MCF 10A (cell line): ENCODE results near the gene HYI. TPM values are rescaled to one million over a fixed set of nuclear protein-coding genes. Genes with fewer than 3 reads are reported as not detected.
"Not testable (repeated sequence)": the region's sequence is repeated elsewhere in the genome, so short reads cannot be mapped to it uniquely, and the experiment has no call there.

Experiments used
- Bru-seq: library from RNA; stranded (reverse); fragments of 400-500 nt; gene quantifications from one replicate; lab custom pipeline; 2021; lab: Mats Ljungman, UMichigan
- BruChase-seq, 2 experiments: library from RNA; stranded (reverse); fragments of 400-500 nt; gene quantifications; one replicate each; lab custom pipeline; 2021; lab: Mats Ljungman, UMichigan
- BruUV-seq: library from RNA; stranded (reverse); fragments of 400-500 nt; replicated peaks from 2 replicates; lab custom pipeline; 2021; lab: Mats Ljungman, UMichigan
- CTCF ChIA-PET: fragments of 300-600 bp; sonication (Branson Sonifier 250); formaldehyde crosslinking; extraction: SDS; loops from one replicate; lab custom pipeline; 2021; ENCODE audit warnings: antibody characterized with exemption, inconsistent platforms; lab: Yijun Ruan, JAX
- POLR2A ChIA-PET: fragments of 300-600, 350-650 bp; sonication (Branson Sonifier 250); formaldehyde crosslinking; extraction: SDS; loops from one replicate; lab custom pipeline; 2020; ENCODE audit warnings: antibody characterized with exemption, inconsistent platforms; lab: Yijun Ruan, JAX
- DNase-seq: peaks from one replicate; pipeline ENCODE4 v3.0.0-alpha.2; 2018; ENCODE audit not compliant: unreplicated experiment
- H3K27ac Mint-ChIP-seq: one replicate; pipeline ENCODE4 v1.8.0; 2022; ENCODE audit warnings: mild to moderate bottlenecking, low read depth, mixed read lengths; ENCODE audit not compliant: unreplicated experiment
- H3K27me3 Mint-ChIP-seq: one replicate; pipeline ENCODE4 v1.8.0; 2022; ENCODE audit warnings: mixed read lengths; ENCODE audit not compliant: insufficient read depth, unreplicated experiment
- H3K36me3 Mint-ChIP-seq: one replicate; pipeline ENCODE4 v1.8.0; 2022; ENCODE audit warnings: mild to moderate bottlenecking, moderate library complexity, mixed read lengths; ENCODE audit not compliant: insufficient read depth, unreplicated experiment
- H3K4me1 Mint-ChIP-seq: one replicate; pipeline ENCODE4 v1.8.0; 2022; ENCODE audit warnings: mixed read lengths; ENCODE audit not compliant: insufficient read depth, unreplicated experiment
- H3K4me3 Mint-ChIP-seq: one replicate; pipeline ENCODE4 v1.8.0; 2022; ENCODE audit warnings: mild to moderate bottlenecking, moderate library complexity, mixed read lengths; ENCODE audit not compliant: unreplicated experiment
- H3K9me3 Mint-ChIP-seq: one replicate; pipeline ENCODE4 v1.8.0; 2022; ENCODE audit warnings: mixed read lengths; ENCODE audit not compliant: unreplicated experiment
- intact Hi-C: fragments of 100-400 bp; cut with micrococcal nuclease; formaldehyde crosslinking; loops from 2 replicates; pipeline ENCODE4 v1.14.1; 2022
- long read RNA-seq: library from polyadenylated mRNA; stranded (forward); transcript quantifications from one replicate; pipeline ENCODE4 v2.0.0, GENCODE V29; 2022
- total RNA-seq: library from RNA; stranded (reverse); gene quantifications from 2 replicates; pipeline ENCODE4 v1.2.3, GENCODE V29; 2022
- TF ChIP-seq, protein P1 (sequence below): fragments of 200-600 bp; IDR thresholded peaks from one replicate; pipeline ENCODE4 v1.8.0; 2022; ENCODE audit warnings: antibody characterized with exemption, mild to moderate bottlenecking; ENCODE audit not compliant: unreplicated experiment

The HYI gene, protein sequence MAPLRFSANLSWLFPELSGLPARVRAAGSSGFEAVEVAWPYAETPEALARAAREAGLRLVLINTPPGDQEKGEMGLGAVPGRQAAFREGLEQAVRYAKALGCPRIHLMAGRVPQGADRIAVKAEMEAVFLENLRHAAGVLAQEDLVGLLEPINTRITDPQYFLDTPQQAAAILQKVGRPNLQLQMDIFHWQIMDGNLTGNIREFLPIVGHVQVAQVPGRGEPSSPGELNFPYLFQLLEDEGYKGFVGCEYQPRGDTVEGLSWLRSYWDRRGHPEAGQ
- total RNA-seq = 14.5 and 23.0 TPM in 2 replicates
- percentile 40 among the genes with signal in this experiment for Bru-seq, nascent RNA
- percentile 41 among the genes with signal in this experiment for BruChase-seq, experiment 1, labeled RNA remaining after a 6-hour chase
- BruChase-seq, experiment 2, labeled RNA remaining after a 2-hour chase = percentile 40 among the genes with signal in this experiment
- long read RNA-seq, partial matches to known transcripts = 1 of 13 reads
- long read RNA-seq, other reads (novel, unspliced or antisense) = 3 of 13 reads

DNA sequence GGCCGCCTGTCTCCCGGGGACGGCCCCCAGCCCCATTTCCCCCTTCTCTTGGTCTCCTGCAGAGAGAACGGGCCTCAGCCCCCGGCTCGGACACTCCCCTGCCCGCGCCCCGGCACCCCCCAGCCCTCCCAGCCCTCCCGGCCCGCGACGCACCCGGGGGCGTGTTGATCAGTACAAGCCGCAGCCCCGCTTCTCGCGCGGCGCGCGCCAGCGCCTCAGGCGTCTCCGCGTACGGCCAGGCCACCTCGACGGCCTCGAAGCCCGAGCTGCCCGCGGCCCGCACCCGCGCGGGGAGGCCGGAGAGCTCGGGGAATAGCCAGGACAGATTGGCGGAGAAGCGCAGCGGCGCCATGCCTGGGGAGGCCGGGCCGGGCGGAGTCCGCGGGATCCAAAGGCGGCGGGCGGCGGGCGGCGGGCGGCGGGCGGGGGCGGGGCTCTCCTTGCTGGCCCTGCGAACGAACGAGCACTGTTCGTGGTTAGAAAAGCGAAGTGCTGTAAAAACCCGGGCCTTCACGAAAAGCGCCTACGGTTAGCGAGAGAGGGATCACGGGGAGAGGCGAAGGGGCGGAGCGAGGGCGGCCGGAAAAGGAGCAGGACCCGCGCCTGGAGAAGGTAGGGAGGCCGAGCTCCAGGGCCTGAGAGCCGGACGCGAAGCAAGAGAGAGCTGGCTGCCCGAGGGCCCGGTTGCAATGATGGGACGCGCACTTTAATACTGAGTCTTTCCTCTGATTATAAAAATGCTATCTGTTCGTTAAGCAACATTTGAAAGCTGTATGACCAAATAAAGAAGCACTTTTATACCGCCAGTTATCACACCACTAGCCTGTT, at the start of gene HYI:
Gene HYI, minus strand, starts transcription at position 490 of the 828 bp plus-strand sequence. Its CDS starts 138 bp downstream, at position 352.
- Mint-ChIP-seq H3K27ac (peak within 1 kb of the TSS; percentile 79), H3K27me3 (no peaks in the 10 kb centered on the region), H3K36me3 (peaks cover 27% of the 10 kb centered on the region), H3K9me3 (no peaks in the 10 kb centered on the region), H3K4me3 (peak within 1 kb of the TSS; percentile 78), H3K4me1 (peaks cover 16% of the 10 kb centered on the region)
- intact Hi-C loops = no loop called here
- BruUV-seq = no TSS peak
- DNase-seq = peak; percentile 89
- TF ChIP-seq, protein P1, sequence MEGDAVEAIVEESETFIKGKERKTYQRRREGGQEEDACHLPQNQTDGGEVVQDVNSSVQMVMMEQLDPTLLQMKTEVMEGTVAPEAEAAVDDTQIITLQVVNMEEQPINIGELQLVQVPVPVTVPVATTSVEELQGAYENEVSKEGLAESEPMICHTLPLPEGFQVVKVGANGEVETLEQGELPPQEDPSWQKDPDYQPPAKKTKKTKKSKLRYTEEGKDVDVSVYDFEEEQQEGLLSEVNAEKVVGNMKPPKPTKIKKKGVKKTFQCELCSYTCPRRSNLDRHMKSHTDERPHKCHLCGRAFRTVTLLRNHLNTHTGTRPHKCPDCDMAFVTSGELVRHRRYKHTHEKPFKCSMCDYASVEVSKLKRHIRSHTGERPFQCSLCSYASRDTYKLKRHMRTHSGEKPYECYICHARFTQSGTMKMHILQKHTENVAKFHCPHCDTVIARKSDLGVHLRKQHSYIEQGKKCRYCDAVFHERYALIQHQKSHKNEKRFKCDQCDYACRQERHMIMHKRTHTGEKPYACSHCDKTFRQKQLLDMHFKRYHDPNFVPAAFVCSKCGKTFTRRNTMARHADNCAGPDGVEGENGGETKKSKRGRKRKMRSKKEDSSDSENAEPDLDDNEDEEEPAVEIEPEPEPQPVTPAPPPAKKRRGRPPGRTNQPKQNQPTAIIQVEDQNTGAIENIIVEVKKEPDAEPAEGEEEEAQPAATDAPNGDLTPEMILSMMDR = no peak
- CTCF ChIA-PET = interaction anchor here (0.8 to 1.3 kb wide), 2 partner anchors 214 to 227 kb away, joined by 4 to 5 read pairs; no protein-coding TSS in a partner anchor
- POLR2A ChIA-PET = interaction anchor here (0.7 to 2.8 kb wide), 9 partner anchors 9 to 262 kb away, joined by 3 to 16 read pairs (median 6); partner anchors contain the start of gene ELOVL1

DNA sequence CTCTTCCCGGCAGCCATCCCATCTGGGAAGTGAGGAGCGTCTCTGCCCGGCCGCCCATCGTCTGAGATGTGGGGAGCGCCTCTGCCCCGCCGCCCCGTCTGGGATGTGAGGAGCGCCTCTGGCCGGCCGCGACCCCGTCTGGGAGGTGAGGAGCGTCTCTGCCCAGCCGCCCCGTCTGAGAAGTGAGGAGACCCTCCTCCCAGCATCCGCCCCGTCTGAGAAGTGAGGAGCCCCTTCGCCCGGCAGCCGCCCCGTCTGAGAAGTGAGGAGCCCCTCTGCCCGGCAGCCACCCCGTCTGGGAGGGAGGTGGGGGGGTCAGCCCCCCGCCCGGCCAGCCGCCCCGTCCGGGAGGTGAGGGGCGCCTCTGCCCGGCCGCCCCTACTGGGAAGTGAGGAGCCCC, 48.1 kb upstream of the HYI start:
- H3K9me3 Mint-ChIP-seq, H3K4me1 Mint-ChIP-seq, CTCF ChIA-PET, H3K4me3 Mint-ChIP-seq, intact Hi-C loops, BruUV-seq, H3K27ac Mint-ChIP-seq, H3K36me3 Mint-ChIP-seq, DNase-seq, POLR2A ChIA-PET: not testable (repeated sequence)
- H3K27me3 Mint-ChIP-seq = peaks cover 11% of the 10 kb centered on the region

DNA sequence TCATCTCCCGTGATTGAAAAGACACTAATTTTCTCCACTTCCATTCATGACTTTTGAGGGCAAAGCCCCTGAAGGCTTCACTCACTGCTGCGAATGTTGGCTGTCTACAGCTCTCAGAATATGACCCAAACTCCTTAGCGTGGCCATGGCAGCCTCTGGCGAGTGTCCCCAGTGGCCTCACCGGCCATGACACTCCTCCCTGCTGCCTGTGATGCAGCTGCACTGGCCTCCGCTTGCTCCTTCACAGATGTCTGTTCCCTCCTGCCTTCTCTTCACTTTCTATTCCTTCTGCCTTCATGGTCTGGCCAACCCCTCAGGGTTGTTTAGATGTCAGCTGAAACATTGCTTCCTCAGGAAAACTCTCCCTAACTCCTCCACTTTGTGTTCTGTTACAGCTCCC, 46.2 kb upstream of the HYI start:
- Mint-ChIP-seq H3K4me1 (no peaks in the 10 kb centered on the region), H3K27me3 (peaks cover 11% of the 10 kb centered on the region), H3K4me3 (no peak overlapping the region), H3K9me3 (no peaks in the 10 kb centered on the region), H3K27ac (no peak overlapping the region), H3K36me3 (no peaks in the 10 kb centered on the region)
- ChIA-PET POLR2A (interaction anchor here (0.7 kb wide), 1 partner anchor 496 kb away, joined by 3 read pairs; no protein-coding TSS in a partner anchor), CTCF (interaction anchor here (0.6 to 1.3 kb wide), 4 partner anchors 24 to 225 kb away, joined by 3 to 4 read pairs (median 4); no protein-coding TSS in a partner anchor)
- no TSS peak for BruUV-seq
- intact Hi-C loops = no loop called here
- TF ChIP-seq, protein P1 = no peak
- no peak for DNase-seq

DNA sequence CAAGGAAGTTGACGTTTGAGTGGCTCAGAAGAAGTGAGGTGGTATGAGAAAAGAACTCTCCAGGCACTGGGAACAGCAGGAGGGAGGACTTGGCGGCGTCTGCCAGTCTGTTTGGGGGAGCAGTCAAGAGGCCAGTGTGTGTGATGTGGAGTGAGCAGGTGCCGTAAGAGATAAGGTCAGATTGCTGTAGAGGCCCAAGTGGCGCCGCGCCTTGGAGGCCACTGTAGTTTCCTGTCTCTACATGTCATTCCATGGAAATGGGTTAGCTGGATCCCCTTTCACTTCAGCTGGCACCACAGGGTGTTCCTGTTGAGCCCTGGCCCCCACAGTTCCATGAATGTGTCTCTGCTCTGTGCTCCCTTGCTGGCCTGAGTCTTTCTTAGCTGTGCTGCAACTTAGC, 41.5 kb upstream of the HYI start:
- no peak for DNase-seq
- Mint-ChIP-seq H3K27ac (no peak overlapping the region), H3K36me3 (no peaks in the 10 kb centered on the region), H3K4me3 (no peak overlapping the region), H3K4me1 (no peaks in the 10 kb centered on the region), H3K9me3 (peaks cover under 1% of the 10 kb centered on the region), H3K27me3 (peaks cover 7% of the 10 kb centered on the region)
- ChIA-PET POLR2A (no interaction called here), CTCF (no interaction called here)
- no TSS peak for BruUV-seq
- TF ChIP-seq, protein P1 = no peak
- intact Hi-C loops = no loop called here
